Sigmoid colon (tissue), 3 donors: Measurements from ENCODE around the gene ASF1B.

Experiments used
- POLR2A ChIP-seq, 2 donors: fragments of 450-650 bp; IDR thresholded peaks; one replicate each; pipeline ENCODE4 v1.6.1; 2016; ENCODE audit warnings: antibody characterized with exemption in 2 of 2, mild to moderate bottlenecking in 2 of 2, moderate library complexity in 2 of 2
- TF ChIP-seq, protein P1 (sequence below), 4 experiments: fragments of 450-650 bp in 3 of 4; fragments of 200-600 bp in 1 of 4; IDR thresholded peaks; one replicate each; pipeline ENCODE4 v1.5.1; 2016 to 2019; ENCODE audit warnings: antibody characterized with exemption in 4 of 4, mild to moderate bottlenecking in 3 of 4, moderate library complexity in 2 of 4

GRCh38 chr19:14070268-14071050 is 65.9 kb downstream of the ASF1B start:
- TF ChIP-seq, protein P1, sequence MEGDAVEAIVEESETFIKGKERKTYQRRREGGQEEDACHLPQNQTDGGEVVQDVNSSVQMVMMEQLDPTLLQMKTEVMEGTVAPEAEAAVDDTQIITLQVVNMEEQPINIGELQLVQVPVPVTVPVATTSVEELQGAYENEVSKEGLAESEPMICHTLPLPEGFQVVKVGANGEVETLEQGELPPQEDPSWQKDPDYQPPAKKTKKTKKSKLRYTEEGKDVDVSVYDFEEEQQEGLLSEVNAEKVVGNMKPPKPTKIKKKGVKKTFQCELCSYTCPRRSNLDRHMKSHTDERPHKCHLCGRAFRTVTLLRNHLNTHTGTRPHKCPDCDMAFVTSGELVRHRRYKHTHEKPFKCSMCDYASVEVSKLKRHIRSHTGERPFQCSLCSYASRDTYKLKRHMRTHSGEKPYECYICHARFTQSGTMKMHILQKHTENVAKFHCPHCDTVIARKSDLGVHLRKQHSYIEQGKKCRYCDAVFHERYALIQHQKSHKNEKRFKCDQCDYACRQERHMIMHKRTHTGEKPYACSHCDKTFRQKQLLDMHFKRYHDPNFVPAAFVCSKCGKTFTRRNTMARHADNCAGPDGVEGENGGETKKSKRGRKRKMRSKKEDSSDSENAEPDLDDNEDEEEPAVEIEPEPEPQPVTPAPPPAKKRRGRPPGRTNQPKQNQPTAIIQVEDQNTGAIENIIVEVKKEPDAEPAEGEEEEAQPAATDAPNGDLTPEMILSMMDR (IDR thresholded peaks at IDR 0.05), result no peak
- no peak for TF ChIP-seq POLR2A (IDR thresholded peaks at IDR 0.05)
